ENCODE data around the gene LNX1.

LNX1 gene

DNA sequence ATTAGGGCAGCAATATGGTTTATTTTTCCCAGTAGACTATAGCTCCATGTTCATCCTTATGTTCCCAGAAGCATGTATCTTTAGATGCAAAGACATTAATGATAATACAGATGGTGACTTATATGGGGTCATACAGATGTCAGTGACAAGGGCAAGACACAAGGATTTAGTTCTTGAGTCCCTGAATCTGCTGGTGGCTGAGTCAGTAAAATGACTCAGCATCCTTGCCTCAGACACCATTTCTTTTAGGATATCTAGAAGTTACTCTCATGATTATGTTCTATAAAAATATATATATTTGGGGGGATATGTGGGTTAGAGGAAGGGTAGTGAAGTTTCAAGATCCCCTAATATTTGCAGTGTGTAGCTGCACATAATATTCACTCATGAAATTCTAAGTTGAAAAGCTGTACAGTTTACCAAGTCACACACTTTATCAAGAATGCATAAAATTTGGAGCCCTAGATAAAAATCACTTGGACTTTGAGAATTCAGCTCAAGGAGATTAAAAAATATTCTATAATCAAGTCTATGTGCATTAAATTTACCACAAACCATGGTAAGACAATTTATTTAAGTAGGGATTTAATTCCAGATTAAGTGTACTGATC lies 101.9 kb downstream of the LNX1 start:
- in situ Hi-C loops (cut with MboI; ENCODE audit: low pct_unique_long_range_greater_than_20kb, low sequenced_read_pairs, unreplicated experiment): no loop called here
- TF ChIP-seq CTCF (IDR thresholded peaks at IDR 0.05; ENCODE audit: extremely low read depth, insufficient read depth, missing control alignments): no peak
- DNase-seq (ENCODE audit: low spot score): no peak

DNA sequence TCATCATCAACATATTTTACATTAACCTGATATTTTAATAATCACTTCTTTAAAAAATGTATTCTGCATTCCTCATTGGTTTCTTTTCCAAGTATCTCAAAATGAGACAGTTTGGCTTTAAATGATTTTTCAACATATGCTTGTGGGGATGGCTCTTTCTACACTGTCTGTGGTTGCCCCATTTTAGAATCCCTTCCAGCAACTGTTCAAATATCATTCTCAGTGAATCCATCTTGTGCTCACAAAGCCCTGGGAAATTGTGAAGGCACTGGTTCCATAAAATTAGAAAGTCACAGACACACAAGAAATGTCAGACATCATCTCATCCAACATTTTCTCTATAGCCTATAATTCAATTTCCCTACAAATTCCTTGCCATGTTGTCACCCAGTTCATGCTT lies 103.5 kb downstream of the LNX1 start:
- in situ Hi-C loops (cut with MboI; ENCODE audit: low pct_unique_long_range_greater_than_20kb, low sequenced_read_pairs, unreplicated experiment): no loop called here
- no peak for DNase-seq (ENCODE audit: low spot score)
- no peak for TF ChIP-seq CTCF (IDR thresholded peaks at IDR 0.05; ENCODE audit: extremely low read depth, insufficient read depth, missing control alignments)

- TF ChIP-seq CTCF (IDR thresholded peaks at IDR 0.05; ENCODE audit: extremely low read depth, insufficient read depth, missing control alignments): no peak
- in situ Hi-C loops (cut with MboI; ENCODE audit: low pct_unique_long_range_greater_than_20kb, low sequenced_read_pairs, unreplicated experiment): no loop called here
- no peak for DNase-seq (ENCODE audit: low spot score)
Measured at GRCh38 chr4:53485658-53486040, 105.6 kb downstream of the LNX1 start.

GRCh38 chr4:53484911-53485657 lies 106.2 kb downstream of the LNX1 start:
- no peak for TF ChIP-seq CTCF (IDR thresholded peaks at IDR 0.05; ENCODE audit: extremely low read depth, insufficient read depth, missing control alignments)
- DNase-seq (ENCODE audit: low spot score): no peak
- in situ Hi-C loops (cut with MboI; ENCODE audit: low pct_unique_long_range_greater_than_20kb, low sequenced_read_pairs, unreplicated experiment): no loop called here

DNA sequence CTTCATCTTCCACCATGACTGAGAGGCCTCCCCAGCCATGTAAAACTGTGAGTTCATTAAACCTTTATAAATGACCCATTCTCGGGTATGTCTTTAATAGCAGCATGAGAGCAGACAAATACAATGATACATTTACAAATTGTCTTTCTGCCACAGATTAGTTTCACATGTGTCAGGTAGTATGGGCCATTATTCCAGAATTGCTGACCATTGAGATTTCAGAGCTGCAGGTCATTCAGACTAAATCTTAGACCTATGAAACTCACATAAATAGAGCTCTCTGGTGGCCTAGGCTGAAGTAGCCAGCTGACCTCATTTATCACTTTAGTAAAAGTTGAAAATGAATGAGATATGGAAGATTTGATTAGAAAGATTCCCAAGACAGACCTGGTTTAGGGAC lies 108.0 kb downstream of the LNX1 start:
- no peak for DNase-seq (ENCODE audit: low spot score)
- no peak for TF ChIP-seq CTCF (IDR thresholded peaks at IDR 0.05; ENCODE audit: extremely low read depth, insufficient read depth, missing control alignments)
- in situ Hi-C loops (cut with MboI; ENCODE audit: low pct_unique_long_range_greater_than_20kb, low sequenced_read_pairs, unreplicated experiment): no loop called here

- TF ChIP-seq CTCF (IDR thresholded peaks at IDR 0.05; ENCODE audit: extremely low read depth, insufficient read depth, missing control alignments): no peak
- in situ Hi-C loops (cut with MboI; ENCODE audit: low pct_unique_long_range_greater_than_20kb, low sequenced_read_pairs, unreplicated experiment): no loop called here
- no peak for DNase-seq (ENCODE audit: low spot score)
Measured at GRCh38 chr4:53481586-53481985, 109.7 kb downstream of the LNX1 start.
